ENCODE results near the gene MAPKAPK2. TPM values are rescaled to one million over a fixed set of nuclear protein-coding genes. Genes with fewer than 3 reads are reported as not detected.

The MAPKAPK2 gene
- polyA plus RNA-seq, 1 donor (not counting 4 experiments of a cell fraction or from before 2014, with no cell fraction given), result 41.5 TPM

DNA sequence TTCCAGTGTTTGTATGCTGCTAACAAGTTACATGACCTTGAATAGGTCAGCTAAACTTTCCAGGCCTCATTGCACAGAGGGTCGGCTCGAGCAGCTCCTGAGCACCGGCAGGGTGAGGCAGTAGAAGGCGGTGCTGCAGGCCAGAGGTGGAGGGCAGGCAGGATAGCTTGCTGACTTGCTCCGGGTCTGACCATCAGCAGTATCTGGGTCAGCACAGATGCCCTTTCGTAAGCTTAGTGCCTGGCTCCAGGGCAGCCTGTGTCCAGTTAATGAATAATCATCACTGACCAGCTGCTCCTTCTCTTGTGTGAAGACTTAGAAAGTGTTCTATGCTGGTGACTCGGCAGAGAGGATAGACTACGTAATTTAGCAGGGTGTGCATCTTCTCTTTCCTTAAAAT lies 6.9 kb downstream of the MAPKAPK2 start:
- H3K27ac ChIP-seq (ENCODE audit: control insufficient read depth, insufficient read depth, low read length), result no peak overlapping the region
- peaks cover 26% of the 10 kb centered on the region for H3K4me1 ChIP-seq (ENCODE audit: control insufficient read depth, extremely low read depth, insufficient read depth, low read length)
- no peak for DNase-seq (ENCODE audit: low read depth, low spot score)
- no peaks in the 10 kb centered on the region for H3K9me3 ChIP-seq (ENCODE audit: control insufficient read depth, low read depth, low read length)
- no peak overlapping the region for H2AFZ ChIP-seq (ENCODE audit: control insufficient read depth, low read length)
- H3K9me1 ChIP-seq (ENCODE audit: control insufficient read depth, extremely low read depth, insufficient read depth, low read length), result peaks cover 13% of the 10 kb centered on the region
- dilution Hi-C loops (cut with MboI; ENCODE audit: extremely low pct_ligation_motif_present, low sequenced_read_pairs), result no loop called here
- no peak overlapping the region for H3K4me2 ChIP-seq (ENCODE audit: control insufficient read depth, extremely low read depth, insufficient read depth, low read depth, low read length)
- peaks cover 9% of the 10 kb centered on the region in 2 experiments for H3K36me3 ChIP-seq (ENCODE audit: control insufficient read depth in 2 of 2, extremely low read depth in 1 of 2, insufficient read depth in 2 of 2, low read length in 2 of 2)
- H3K4me3 ChIP-seq (ENCODE audit: control insufficient read depth in 2 of 3, extremely low read depth in 1 of 3, insufficient read depth in 2 of 3, low read depth in 1 of 3, low read length in 3 of 3), result no peak overlapping the region
- H3K9ac ChIP-seq (ENCODE audit: control insufficient read depth, extremely low read depth, insufficient read depth, low read length), result no peak overlapping the region
- H3K27me3 ChIP-seq (ENCODE audit: control insufficient read depth, extremely low read depth, insufficient read depth, low read length), result no peaks in the 10 kb centered on the region
- peaks cover 58% of the 10 kb centered on the region for H4K20me1 ChIP-seq (ENCODE audit: control insufficient read depth, extremely low read depth, insufficient read depth, low read length)
- TF ChIP-seq, protein P1, sequence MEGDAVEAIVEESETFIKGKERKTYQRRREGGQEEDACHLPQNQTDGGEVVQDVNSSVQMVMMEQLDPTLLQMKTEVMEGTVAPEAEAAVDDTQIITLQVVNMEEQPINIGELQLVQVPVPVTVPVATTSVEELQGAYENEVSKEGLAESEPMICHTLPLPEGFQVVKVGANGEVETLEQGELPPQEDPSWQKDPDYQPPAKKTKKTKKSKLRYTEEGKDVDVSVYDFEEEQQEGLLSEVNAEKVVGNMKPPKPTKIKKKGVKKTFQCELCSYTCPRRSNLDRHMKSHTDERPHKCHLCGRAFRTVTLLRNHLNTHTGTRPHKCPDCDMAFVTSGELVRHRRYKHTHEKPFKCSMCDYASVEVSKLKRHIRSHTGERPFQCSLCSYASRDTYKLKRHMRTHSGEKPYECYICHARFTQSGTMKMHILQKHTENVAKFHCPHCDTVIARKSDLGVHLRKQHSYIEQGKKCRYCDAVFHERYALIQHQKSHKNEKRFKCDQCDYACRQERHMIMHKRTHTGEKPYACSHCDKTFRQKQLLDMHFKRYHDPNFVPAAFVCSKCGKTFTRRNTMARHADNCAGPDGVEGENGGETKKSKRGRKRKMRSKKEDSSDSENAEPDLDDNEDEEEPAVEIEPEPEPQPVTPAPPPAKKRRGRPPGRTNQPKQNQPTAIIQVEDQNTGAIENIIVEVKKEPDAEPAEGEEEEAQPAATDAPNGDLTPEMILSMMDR (optimal IDR thresholded peaks at IDR 0.05 in 1 of 3, IDR thresholded peaks at IDR 0.05 in 1 of 3, conservative IDR thresholded peaks at IDR 0.05 in 1 of 3; ENCODE audit: extremely low read depth in 1 of 3, insufficient read depth in 2 of 3, low read length in 3 of 3), result no peak
- TF ChIP-seq EZH2 (IDR thresholded peaks at IDR 0.05; ENCODE audit: low read length), result no peak
- peaks cover 99% of the 10 kb centered on the region for H3K79me2 ChIP-seq (ENCODE audit: control insufficient read depth, insufficient read depth, low read length)
- FAIRE-seq, result no peak

DNA sequence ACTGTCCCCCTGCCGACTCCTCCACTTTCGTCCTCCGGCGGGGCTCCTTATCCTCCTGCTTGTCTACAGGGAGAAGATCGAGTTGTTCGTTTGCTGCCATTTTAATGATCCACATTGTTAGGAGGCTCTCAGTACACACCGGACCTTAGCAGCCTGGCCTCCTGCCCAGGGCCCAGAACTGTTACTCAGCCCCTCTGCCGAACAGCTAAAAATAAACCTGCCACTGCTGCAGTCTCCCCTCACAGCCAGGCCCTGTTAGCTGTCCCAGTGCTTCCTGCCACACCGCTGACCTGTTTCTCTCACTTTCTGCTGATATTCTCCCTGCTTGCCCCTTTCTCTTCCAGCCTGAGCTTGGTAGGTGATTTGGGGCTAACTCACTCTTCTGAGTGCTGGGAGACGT lies 8.3 kb downstream of the MAPKAPK2 start:
- peaks cover 54% of the 10 kb centered on the region for H4K20me1 ChIP-seq (ENCODE audit: control insufficient read depth, extremely low read depth, insufficient read depth, low read length)
- H3K4me2 ChIP-seq (ENCODE audit: control insufficient read depth, extremely low read depth, insufficient read depth, low read depth, low read length), result no peak overlapping the region
- no peak overlapping the region for H3K9ac ChIP-seq (ENCODE audit: control insufficient read depth, extremely low read depth, insufficient read depth, low read length)

More for the DNA sequence above, 8.3 kb downstream of the MAPKAPK2 start:
- H2AFZ ChIP-seq (ENCODE audit: control insufficient read depth, low read length), result no peak overlapping the region
- no peaks in the 10 kb centered on the region for H3K9me3 ChIP-seq (ENCODE audit: control insufficient read depth, low read depth, low read length)
- dilution Hi-C loops (cut with MboI; ENCODE audit: extremely low pct_ligation_motif_present, low sequenced_read_pairs), result no loop called here
- DNase-seq (ENCODE audit: low read depth, low spot score), result no peak
- TF ChIP-seq, protein P1 (optimal IDR thresholded peaks at IDR 0.05 in 1 of 3, IDR thresholded peaks at IDR 0.05 in 1 of 3, conservative IDR thresholded peaks at IDR 0.05 in 1 of 3; ENCODE audit: extremely low read depth in 1 of 3, insufficient read depth in 2 of 3, low read length in 3 of 3), result no peak
- TF ChIP-seq EZH2 (IDR thresholded peaks at IDR 0.05; ENCODE audit: low read length), result no peak
- peaks cover 11% of the 10 kb centered on the region for H3K4me1 ChIP-seq (ENCODE audit: control insufficient read depth, extremely low read depth, insufficient read depth, low read length)
- H3K9me1 ChIP-seq (ENCODE audit: control insufficient read depth, extremely low read depth, insufficient read depth, low read length), result peaks cover 11% of the 10 kb centered on the region
- no peaks in the 10 kb centered on the region for H3K27me3 ChIP-seq (ENCODE audit: control insufficient read depth, extremely low read depth, insufficient read depth, low read length)
- no peak overlapping the region for H3K4me3 ChIP-seq (ENCODE audit: control insufficient read depth in 2 of 3, extremely low read depth in 1 of 3, insufficient read depth in 2 of 3, low read depth in 1 of 3, low read length in 3 of 3)
- no peak overlapping the region for H3K27ac ChIP-seq (ENCODE audit: control insufficient read depth, insufficient read depth, low read length)
- no peak for FAIRE-seq
- H3K36me3 ChIP-seq (ENCODE audit: control insufficient read depth in 2 of 2, extremely low read depth in 1 of 2, insufficient read depth in 2 of 2, low read length in 2 of 2), result peaks cover 11 to 13% of the 10 kb centered on the region in 2 experiments
- peaks cover 99% of the 10 kb centered on the region for H3K79me2 ChIP-seq (ENCODE audit: control insufficient read depth, insufficient read depth, low read length)
